ENCODE measurements around the gene MAP6D1.

- TF ChIP-seq, protein P1, sequence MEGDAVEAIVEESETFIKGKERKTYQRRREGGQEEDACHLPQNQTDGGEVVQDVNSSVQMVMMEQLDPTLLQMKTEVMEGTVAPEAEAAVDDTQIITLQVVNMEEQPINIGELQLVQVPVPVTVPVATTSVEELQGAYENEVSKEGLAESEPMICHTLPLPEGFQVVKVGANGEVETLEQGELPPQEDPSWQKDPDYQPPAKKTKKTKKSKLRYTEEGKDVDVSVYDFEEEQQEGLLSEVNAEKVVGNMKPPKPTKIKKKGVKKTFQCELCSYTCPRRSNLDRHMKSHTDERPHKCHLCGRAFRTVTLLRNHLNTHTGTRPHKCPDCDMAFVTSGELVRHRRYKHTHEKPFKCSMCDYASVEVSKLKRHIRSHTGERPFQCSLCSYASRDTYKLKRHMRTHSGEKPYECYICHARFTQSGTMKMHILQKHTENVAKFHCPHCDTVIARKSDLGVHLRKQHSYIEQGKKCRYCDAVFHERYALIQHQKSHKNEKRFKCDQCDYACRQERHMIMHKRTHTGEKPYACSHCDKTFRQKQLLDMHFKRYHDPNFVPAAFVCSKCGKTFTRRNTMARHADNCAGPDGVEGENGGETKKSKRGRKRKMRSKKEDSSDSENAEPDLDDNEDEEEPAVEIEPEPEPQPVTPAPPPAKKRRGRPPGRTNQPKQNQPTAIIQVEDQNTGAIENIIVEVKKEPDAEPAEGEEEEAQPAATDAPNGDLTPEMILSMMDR (IDR thresholded peaks at IDR 0.05): no peak
- no peak for TF ChIP-seq POLR2A (IDR thresholded peaks at IDR 0.05)
Measured at GRCh38 chr3:183810643-183811594, 14.5 kb downstream of the MAP6D1 start.

Data from right lobe of liver (tissue), 4 donors.